Retina (tissue), 1 donor: ENCODE results near the gene SUZ12.
"Not testable (repeated sequence)": the region's sequence is repeated elsewhere in the genome, so short reads cannot be mapped to it uniquely, and the experiment has no call there.

ENCODE experiments used
- DNase-seq: peaks from one replicate; pipeline ENCODE4 v3.0.0-alpha.2; 2016

Gene SUZ12

DNA sequence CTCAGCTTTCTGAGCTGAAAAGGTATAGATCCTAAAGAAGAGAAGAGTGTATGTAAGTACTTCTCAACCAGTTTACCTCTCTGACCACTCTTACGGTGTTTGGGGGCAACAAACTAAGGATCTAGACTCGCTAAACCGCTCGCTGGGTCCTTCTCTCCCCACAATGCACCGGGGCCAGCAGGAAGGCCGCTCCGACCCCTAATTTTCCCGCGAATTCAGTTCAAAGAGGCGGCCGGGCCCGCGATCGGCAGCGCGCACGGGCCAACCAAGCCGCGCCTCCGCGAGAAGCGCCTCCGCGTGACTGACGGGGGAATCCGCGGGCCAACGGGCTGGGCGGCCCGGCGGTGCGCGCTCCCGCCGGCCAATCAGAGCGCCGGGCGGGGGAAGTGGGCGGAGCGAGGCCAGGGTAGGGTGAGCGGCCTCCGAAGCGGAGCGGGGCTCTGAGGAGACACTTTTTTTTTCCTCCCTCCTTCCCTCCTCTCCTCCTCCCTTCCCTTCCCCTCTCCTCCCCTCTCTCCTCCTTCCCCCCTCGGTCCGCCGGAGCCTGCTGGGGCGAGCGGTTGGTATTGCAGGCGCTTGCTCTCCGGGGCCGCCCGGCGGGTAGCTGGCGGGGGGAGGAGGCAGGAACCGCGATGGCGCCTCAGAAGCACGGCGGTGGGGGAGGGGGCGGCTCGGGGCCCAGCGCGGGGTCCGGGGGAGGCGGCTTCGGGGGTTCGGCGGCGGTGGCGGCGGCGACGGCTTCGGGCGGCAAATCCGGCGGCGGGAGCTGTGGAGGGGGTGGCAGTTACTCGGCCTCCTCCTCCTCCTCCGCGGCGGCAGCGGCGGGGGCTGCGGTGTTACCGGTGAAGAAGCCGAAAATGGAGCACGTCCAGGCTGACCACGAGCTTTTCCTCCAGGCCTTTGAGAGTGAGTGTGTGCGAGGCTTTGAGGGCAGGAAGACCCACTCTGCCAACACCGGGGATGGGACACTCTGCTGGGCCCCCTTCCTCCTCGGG lies at the start of gene SUZ12:
TSS of gene SUZ12 (plus strand) at position 393 of the 995 bp plus-strand sequence. CDS start at position 633, 240 bp downstream.
- DNase-seq, result peak; percentile 95

DNA sequence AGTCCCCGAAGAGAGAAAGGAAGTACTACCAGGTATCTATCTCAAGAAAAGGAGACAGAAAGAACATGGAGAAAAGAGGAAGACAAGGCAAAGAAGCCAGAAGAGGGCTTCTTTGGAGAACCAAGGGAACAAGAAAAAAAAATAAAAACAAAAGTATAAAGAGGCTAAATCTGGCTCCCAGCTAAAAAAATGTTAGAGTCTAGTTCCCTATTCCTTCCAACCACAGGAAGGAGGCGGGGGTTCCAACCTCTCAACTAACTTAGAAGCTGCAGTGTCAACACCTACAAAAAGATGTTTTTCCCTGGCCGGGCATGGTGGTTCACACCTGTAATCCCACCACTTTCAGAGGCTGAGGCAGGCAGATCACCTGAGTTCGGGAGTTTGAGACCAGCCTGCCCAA lies 48.7 kb upstream of the SUZ12 start:
- no peak for DNase-seq

DNA sequence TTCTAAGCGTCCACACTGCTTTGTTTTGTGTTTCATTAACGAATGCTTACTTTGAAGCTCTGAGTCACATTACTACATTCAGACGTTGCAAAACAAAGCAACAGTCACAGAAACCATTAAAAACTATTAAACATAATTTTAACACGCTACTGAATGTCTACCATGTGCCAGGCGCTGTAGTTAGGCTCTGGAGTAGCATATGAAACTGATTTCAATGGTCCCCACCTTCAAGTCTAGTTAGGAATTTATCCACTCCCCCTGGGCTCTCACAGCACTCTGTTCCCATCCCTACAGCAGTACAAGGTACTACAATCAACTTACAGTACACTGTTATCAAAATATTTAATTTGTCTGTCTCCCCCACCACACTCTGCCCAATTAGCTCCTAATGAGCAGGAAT lies 35.9 kb upstream of the SUZ12 start:
- no peak for DNase-seq

DNA sequence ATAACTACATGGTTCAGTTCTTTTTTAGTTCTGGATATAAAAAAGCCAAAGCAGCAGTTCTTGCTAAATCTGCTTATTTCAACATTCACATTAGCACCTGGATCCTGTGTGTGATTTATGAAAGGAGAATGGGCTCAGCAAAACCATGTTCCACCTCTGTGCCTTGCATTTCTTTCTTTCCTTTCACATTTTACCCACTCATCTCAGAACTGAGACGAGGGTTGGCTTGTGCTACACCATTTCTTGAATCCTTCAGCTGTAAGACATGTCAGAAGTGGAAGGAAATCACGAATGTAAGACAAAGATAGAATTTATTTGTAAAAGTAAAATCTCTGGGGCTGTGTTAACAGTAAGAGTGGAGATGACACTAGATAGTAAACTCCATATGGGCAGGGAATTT lies 34.1 kb upstream of the SUZ12 start:
- no peak for DNase-seq

DNA sequence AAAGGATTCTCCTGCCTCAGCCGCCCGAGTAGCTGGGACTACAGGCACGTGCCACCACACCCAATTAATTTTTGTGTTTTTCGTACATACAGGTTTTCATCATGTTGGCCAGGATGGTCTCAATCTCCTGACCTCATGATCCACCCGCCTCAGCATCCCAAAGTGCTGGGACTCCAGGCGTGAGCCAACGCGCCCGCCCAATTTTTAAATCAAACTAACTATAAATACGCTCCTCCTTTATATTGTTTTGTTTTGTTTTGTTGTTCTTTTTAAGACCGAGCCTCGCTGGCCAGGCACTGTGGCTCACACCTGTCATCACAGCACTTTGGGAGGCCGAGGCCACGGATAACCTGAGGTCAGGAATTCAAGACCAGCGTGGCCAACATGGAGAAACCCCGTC lies 33.4 kb upstream of the SUZ12 start:
- DNase-seq, result no peak

DNA sequence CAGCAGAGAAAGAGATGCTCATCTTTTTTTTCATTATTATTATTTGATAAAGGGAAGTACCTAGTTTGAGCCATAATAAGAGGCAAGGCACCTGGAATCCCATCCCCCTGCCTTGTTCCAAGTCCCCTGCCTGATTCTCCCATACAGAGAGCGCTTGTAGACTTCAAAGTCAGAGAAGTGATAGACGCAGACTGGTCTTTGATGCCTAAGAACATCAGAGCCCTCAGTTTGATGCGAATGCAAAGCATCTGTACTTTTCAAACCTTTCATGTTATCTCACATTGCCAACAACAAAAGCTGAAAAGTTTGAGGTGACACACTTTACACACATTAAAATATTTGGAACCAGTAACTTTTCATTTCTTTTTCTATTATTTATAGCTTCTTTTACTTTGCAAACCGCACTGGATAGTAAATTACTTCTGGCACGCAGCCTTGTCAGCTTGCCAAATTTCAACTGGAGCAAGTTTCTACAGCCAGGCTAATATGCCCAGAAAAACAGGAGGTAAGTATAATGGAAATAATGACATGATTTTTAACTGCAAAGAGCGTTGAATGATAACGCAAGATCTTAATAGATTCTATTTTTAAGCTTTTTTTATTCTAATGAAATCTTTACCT lies 29.4 kb upstream of the SUZ12 start:
- DNase-seq, result no peak

DNA sequence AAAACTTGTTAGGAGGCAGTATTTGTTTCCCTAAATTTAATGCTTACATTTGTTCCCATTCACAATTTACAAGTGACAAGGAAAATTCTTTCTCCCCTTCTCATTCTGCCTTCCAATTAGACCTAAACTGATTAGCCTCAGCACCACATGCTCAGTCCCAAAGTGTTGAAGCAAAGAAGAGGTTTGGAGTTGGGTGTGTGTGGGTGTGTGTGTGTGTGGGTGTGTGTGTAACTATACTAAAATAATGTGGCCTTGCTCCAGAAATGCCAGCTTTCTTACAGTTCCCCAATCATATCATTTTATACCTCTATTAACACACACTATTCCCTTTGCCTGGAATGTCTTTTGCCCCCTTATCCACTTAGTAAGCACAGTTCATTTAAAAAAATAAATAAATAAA lies 28.4 kb upstream of the SUZ12 start:
- no peak for DNase-seq

DNA sequence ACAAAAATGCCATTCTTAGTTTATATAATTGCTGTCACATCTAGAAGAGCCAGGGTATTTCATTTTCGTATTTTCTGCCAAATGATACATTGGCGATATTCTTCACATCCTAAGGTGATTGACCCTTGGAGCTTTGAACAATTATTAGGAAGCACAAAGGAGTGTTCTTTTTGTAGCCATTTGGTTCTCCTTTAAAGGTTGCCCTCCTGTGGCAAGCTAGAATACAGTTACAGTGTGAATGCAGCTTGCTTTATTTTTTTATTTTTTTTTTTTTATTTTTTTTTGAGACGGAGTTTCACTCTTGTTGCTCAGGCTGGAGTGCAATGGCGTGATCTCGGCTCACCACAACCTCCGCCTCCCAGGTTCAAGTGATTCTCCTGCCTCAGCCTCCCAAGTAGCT lies 24.1 kb upstream of the SUZ12 start:
- DNase-seq, result not testable (repeated sequence)

DNA sequence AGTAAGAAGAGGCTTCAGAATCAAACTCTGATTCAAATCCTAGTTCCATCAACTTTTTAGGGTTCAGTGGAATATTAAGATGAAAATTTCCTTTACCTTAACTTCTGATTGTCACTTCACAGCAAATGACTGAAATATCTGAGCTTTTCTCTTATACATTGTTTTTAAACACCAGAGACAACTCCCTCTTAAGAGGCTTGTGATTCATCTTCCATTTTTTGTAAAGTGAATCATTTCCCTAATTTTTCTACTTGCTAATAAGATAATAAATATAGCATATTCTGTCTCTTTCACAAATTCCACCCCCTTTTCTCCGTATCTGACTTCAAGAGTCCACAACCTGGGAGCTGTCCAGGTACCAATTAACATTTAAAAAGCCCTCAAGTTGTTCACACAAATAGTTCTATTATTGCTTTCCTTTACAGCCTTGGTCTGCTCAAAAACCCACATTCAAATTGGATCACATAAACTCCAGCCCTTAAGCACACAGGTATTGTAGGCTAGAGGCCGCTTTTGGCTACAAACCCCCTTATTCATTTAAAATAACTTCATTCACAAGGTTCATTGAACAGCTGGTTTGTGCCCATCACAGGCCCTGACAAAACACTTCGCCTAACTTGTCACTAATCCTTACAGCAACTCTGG lies 21.2 kb upstream of the SUZ12 start:
- DNase-seq, result no peak

DNA sequence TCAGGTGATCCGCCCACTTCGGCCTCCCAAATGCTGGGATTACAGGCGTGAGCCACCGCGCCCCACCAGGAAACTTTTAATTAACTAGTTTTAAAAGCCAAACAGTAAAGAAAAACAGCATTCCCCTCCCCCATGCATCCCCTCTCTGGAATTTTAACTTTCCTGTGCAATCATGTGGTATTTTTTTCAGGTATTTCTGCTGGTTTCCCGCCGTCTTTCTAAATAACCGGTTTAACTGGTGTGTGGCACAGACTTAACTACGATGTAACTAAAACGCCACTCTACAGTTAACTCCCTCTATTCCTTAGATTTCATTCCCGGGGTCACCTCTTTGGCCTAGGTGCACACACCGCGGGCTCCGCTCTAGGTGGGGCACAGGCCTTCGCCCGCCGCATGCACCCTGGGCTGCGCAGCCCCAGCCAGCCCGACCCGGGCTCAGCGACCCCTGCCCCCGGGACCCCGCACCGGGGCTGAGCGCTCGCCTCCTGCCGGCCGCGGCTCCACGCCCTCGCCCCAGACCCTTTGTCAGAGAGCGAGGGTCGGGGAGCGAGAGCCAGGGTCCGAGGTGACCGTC lies 20.2 kb upstream of the SUZ12 start:
- DNase-seq, result no peak

DNA sequence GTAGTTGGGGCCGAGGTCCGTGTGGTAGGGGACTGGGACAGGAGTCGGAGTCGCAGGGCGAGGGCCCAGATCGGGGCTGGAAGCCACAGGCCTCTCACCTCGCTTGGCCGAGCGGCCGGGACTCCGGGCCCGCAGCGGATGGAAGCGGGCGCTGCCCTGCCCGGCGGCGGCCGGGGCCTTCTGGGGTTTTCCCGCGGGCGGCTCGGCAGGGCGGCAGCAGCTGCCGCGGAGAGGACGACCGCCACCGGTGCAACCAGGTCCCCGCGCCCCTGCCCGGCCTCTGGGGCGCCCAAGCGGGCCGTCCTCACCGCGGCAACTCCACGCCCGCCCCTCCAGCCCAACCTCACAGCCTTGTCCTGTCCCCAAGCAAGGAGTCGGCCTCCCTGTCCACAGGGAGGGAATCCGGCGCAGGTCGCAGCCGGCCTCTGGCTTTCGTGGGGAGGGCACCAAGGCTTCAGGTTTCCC lies 19.7 kb upstream of the SUZ12 start:
- peak; percentile 21 for DNase-seq

DNA sequence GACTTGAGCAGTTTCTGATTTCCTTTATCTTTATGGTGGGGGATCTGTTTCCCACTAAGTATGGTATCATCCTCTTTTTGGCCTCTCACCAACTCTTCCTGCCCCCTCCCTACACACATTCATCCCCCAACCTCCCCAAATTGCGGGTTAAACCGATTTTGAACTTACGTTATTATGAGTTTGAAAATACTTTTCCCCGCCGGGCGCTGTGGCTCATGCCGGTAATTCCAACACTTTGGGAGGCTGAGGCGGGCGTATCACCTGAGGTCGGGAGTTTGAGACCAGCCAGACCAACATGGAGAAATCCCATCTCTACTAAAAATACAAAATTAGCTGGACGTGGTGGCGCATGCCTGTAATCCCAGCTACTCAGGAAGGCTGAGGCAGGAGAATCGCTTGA lies 19.1 kb upstream of the SUZ12 start:
- not testable (repeated sequence) for DNase-seq

DNA sequence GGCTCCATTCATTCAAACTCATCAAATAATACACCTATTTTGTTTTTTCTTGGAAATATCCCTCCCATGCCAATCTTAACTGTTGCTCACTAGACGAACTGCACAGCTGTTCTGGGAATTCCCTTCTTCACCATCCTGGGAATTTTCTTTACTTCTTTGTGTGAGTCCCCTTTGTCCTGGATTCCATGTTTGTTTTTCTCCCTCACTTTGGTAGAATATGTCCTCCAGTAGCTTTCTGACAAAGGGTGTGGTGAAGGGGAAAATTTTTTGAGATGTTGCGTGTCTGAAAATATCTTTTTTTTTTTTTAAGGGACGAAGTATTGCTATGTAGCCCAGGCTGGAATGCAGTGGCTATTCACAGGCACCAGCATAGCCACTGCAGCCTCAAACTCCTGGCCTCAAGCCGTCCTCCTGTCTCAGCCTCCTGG lies 18.1 kb upstream of the SUZ12 start:
- DNase-seq, result no peak

DNA sequence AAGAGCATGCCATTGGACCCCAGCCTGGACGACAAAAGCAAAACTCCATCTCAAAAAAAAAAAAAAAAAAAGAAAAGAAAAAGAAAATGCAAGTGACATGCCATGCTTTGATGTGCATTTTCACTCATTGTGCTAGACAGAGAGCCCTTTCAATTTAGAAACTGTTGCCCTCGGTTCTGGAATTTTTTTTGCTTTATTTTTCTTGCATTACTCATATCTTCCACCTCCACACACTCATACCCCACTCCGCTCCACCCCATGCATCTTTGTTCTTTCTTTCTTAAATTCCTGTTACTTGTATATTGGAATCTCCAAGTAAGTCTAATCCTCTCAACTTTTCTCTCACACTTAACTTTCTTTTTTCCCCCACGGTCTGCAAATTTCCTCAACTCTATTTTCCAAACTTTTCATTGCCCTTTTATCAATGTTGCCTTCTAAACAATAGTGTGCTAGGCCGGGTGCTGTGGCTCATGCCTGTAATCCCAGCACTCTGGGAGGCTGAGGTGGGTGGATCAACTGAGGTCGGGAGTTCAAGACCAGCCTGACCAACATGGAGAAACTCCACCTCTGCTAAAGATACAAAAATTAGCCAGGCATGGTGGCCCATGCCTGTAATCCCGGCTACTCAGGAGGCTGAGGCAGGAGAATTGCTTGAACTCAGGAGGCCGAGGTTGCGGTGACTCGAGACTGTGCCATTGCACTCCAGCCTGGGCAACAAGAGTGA lies 16.8 kb upstream of the SUZ12 start:
- no peak for DNase-seq

DNA sequence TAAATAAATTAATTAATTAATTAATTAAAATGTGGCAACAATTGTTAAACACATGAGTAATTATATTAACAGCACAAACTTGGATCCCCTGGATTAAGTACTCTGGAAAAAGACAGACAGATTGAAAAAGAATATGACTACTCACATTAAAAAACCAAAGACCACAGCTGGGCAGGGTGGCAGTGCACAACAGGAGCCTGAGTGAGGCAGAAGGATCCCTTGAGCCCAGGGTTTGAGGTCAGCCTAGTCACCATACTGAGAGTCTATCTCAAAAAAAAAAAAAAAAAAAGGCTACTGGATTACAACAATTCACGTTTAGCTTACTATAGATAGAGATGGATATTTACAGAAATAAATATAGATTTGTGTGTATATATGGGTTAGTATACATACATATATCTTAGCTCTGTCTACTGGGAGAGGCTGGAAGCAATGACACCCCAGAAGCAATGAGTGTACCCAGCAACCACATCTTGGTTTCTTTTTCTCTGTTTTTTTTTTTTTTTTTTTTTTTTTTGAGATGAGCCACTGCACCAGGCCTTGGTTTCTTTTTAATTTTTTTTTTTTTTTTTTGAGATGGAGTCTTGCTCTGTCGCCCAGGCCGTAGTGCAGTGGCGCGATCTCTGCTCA lies 10.6 kb upstream of the SUZ12 start:
- DNase-seq, result no peak

DNA sequence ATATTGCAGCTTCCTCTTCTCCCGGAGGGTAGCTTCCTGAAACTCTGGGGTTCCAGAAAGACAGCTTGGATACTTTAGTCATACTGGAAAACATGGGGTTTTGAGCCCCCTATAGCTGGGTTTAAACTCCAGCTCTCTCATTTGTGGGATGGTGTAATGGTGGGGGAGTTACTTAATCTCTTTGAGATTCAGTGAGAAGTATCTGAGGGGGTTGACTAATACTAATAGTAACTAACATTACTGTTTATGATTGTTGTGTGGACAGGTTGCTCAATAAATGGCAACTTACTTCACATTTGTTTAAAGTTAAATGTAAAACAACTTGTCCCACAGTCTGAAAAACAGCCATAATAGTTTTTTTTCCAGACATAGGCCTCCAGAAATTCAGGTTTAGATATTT lies 5.1 kb upstream of the SUZ12 start:
- no peak for DNase-seq

DNA sequence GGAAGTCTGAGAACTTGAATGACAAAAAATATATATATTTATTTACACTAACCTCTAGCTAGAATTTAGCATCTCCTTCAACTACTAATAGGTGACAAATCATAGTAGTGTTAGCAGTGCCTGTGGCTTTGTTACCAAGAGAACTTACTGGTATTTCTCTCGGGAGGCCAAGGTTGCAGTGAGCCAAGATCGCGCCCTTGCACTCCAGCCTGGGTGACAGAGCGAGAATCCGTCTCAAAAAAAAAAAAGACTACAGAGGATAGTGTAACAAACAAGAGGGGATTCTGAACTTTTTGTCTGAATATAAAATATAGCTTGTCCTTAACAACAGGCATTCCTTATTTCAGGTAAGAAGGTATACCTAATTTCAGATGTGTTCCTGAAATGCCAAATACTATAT lies 1.3 kb upstream of the SUZ12 start:
- DNase-seq, result no peak

DNA sequence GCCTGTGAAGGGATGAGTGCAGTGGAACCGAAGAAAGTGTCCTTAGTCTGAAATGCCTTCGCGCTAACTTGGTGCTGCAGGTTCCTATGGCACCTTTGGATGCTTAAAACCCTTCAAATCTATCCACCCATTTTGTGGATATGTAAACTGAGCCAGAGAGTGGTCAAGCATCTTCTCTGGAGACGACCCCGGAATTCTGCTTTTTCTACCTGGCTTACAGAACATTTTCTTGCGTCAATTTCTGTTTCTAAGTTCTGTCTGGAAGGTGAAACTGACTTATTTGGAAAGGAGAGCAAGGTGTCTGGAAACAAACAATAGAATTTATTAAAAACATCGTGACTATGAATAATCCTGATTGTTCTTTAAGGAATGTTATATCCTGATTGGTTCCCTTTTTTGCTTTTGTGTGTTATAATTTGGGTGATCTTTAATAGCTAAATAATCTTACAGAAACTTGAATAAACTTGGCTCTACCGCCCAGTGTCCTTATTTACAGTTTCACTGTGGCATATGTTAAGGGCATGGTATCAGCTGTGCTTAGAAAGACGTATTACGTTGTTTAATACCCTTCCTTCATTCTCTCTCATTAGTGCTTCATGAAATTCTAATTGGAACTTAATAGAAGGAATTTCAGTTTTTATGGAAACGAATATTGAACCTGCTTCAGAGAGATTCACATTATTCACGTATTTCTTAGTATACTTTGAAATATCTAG lies 1.3 kb downstream of the SUZ12 start:
- DNase-seq, result peak; percentile 11

DNA sequence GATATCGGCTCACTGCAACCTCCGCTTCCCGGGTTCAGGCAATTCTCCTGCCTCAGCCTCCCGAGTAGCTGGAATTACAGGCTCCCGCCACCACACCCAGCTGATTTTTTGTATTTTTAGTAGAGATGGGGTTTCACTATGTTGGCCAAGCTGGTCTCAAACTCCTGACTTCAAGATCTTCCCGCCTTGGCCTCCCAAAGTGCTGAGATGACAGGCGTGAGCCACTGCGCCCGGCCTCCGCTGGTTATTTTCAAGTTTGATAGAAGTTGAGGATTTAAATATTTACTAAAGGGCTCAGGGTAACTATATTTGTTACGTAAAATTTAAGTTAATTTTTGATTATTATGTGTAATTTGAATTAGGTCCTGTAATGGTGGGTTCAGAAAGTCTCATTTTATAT lies 5.1 kb downstream of the SUZ12 start:
- not testable (repeated sequence) for DNase-seq

DNA sequence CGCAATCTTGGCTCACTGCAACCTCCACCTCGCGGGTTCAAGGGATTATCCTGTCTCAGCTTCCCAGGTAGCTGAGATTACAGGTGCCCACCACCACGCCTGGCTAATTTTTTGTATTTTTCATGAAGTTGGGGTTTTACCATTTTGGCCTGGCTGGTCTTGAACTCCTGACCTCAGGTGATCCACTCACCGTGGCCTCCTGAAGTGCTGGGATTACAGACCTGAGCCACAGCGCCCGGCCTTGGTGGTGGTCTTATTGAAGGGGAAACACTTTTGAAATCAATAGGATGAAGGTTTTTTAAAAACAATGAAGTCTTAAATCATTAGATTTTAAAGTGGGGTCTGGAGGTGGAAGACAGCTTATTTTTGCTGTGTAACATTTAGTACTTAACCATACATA lies 5.6 kb downstream of the SUZ12 start:
- DNase-seq, result not testable (repeated sequence)

DNA sequence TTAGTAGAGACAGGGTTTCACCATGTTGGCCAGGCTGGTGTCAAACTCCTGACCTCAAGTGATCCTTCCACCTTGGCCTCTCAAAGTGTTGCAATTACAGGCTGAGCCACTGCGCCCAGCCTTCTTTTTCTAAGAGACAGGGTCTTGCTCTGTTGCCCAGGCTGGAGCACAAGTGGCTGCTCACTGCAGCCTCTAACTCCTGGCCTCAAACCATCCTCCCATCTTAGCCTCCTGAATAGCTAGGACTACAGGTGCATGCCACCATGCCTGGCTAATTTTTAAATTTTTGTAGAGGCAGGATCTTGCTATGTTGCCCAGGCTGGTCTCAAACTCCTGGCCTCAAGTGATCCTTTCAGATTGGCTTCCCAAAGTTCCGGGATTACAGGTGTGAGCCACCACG lies 15.1 kb downstream of the SUZ12 start:
- DNase-seq, result not testable (repeated sequence)
